ENCODE results near the gene ELMO2. TPM values are rescaled to one million over a fixed set of nuclear protein-coding genes. Genes with fewer than 3 reads are reported as not detected.

ELMO2 gene
- total RNA-seq, 1 donor from 2014 or later: 91.1 TPM

- no peaks in the 10 kb centered on the region for H3K4me1 Mint-ChIP-seq (ENCODE audit: low read depth)
- H3K27me3 Mint-ChIP-seq (ENCODE audit: insufficient read depth): peaks cover 20% of the 10 kb centered on the region
- intact Hi-C loops (cut with micrococcal nuclease): no loop called here
- H3K36me3 Mint-ChIP-seq (ENCODE audit: low read depth): no peaks in the 10 kb centered on the region
- H3K9me3 Mint-ChIP-seq: no peaks in the 10 kb centered on the region
- H3K4me3 Mint-ChIP-seq: no peak overlapping the region
- no peak for DNase-seq (ENCODE audit: low spot score)
- H3K27ac Mint-ChIP-seq: no peak overlapping the region
Measured at GRCh38 chr20:46328200-46328882, 78.1 kb downstream of the ELMO2 start.

GRCh38 chr20:46327557-46327956 lies 78.9 kb downstream of the ELMO2 start:
- Mint-ChIP-seq H3K27ac (no peak overlapping the region), H3K27me3 (ENCODE audit: insufficient read depth) (peaks cover 19% of the 10 kb centered on the region), H3K4me3 (no peak overlapping the region), H3K36me3 (ENCODE audit: low read depth) (no peaks in the 10 kb centered on the region), H3K4me1 (ENCODE audit: low read depth) (no peaks in the 10 kb centered on the region), H3K9me3 (no peaks in the 10 kb centered on the region)
- intact Hi-C loops (cut with micrococcal nuclease): no loop called here
- no peak for DNase-seq (ENCODE audit: low spot score)

- H3K4me3 Mint-ChIP-seq: no peak overlapping the region
- peaks cover 19% of the 10 kb centered on the region for H3K27me3 Mint-ChIP-seq (ENCODE audit: insufficient read depth)
- H3K4me1 Mint-ChIP-seq (ENCODE audit: low read depth): no peaks in the 10 kb centered on the region
- no peaks in the 10 kb centered on the region for H3K9me3 Mint-ChIP-seq
- H3K36me3 Mint-ChIP-seq (ENCODE audit: low read depth): no peaks in the 10 kb centered on the region
- intact Hi-C loops (cut with micrococcal nuclease): no loop called here
- no peak for DNase-seq (ENCODE audit: low spot score)
- no peak overlapping the region for H3K27ac Mint-ChIP-seq
Measured at GRCh38 chr20:46325789-46326188, 80.6 kb downstream of the ELMO2 start.

- no peak for DNase-seq (ENCODE audit: low spot score)
Measured at GRCh38 chr20:46324960-46325703, 81.3 kb downstream of the ELMO2 start.

GRCh38 chr20:46324379-46324778 lies 82.0 kb downstream of the ELMO2 start:
- peaks cover 23% of the 10 kb centered on the region for H3K27me3 Mint-ChIP-seq (ENCODE audit: insufficient read depth)
- no peak for DNase-seq (ENCODE audit: low spot score)
- H3K9me3 Mint-ChIP-seq: no peaks in the 10 kb centered on the region
- intact Hi-C loops (cut with micrococcal nuclease): no loop called here
- H3K36me3 Mint-ChIP-seq (ENCODE audit: low read depth): no peaks in the 10 kb centered on the region
- no peak overlapping the region for H3K27ac Mint-ChIP-seq
- H3K4me1 Mint-ChIP-seq (ENCODE audit: low read depth): no peaks in the 10 kb centered on the region
- no peak overlapping the region for H3K4me3 Mint-ChIP-seq

More at GRCh38 chr20:46324960-46325703, 81.3 kb downstream of the ELMO2 start:
- H3K9me3 Mint-ChIP-seq: no peaks in the 10 kb centered on the region
- peaks cover 19% of the 10 kb centered on the region for H3K27me3 Mint-ChIP-seq (ENCODE audit: insufficient read depth)
- H3K4me1 Mint-ChIP-seq (ENCODE audit: low read depth): no peaks in the 10 kb centered on the region
- intact Hi-C loops (cut with micrococcal nuclease): no loop called here
- H3K27ac Mint-ChIP-seq: no peak overlapping the region
- H3K36me3 Mint-ChIP-seq (ENCODE audit: low read depth): no peaks in the 10 kb centered on the region
- H3K4me3 Mint-ChIP-seq: no peak overlapping the region

- H3K4me1 Mint-ChIP-seq (ENCODE audit: low read depth): no peaks in the 10 kb centered on the region
- H3K27me3 Mint-ChIP-seq (ENCODE audit: insufficient read depth): peaks cover 30% of the 10 kb centered on the region
- no peaks in the 10 kb centered on the region for H3K9me3 Mint-ChIP-seq
- no peak for DNase-seq (ENCODE audit: low spot score)
- no peak overlapping the region for H3K4me3 Mint-ChIP-seq
- intact Hi-C loops (cut with micrococcal nuclease): no loop called here
- H3K27ac Mint-ChIP-seq: no peak overlapping the region
- H3K36me3 Mint-ChIP-seq (ENCODE audit: low read depth): no peaks in the 10 kb centered on the region
Measured at GRCh38 chr20:46323557-46323956, 82.9 kb downstream of the ELMO2 start.

- no peaks in the 10 kb centered on the region for H3K36me3 Mint-ChIP-seq (ENCODE audit: low read depth)
- H3K27ac Mint-ChIP-seq: no peak overlapping the region
- no peak overlapping the region for H3K4me3 Mint-ChIP-seq
- no peaks in the 10 kb centered on the region for H3K4me1 Mint-ChIP-seq (ENCODE audit: low read depth)
- DNase-seq (ENCODE audit: low spot score): no peak
- peaks cover 37% of the 10 kb centered on the region for H3K27me3 Mint-ChIP-seq (ENCODE audit: insufficient read depth)
- H3K9me3 Mint-ChIP-seq: no peaks in the 10 kb centered on the region
- intact Hi-C loops (cut with micrococcal nuclease): no loop called here
Measured at GRCh38 chr20:46322641-46323040, 83.8 kb downstream of the ELMO2 start.

GRCh38 chr20:46317685-46318177 lies 88.7 kb downstream of the ELMO2 start:
- H3K27me3 Mint-ChIP-seq (ENCODE audit: insufficient read depth): peaks cover 61% of the 10 kb centered on the region
- intact Hi-C loops (cut with micrococcal nuclease): no loop called here
- H3K4me1 Mint-ChIP-seq (ENCODE audit: low read depth): no peaks in the 10 kb centered on the region
- no peaks in the 10 kb centered on the region for H3K9me3 Mint-ChIP-seq
- no peak overlapping the region for H3K4me3 Mint-ChIP-seq
- DNase-seq (ENCODE audit: low spot score): no peak
- no peaks in the 10 kb centered on the region for H3K36me3 Mint-ChIP-seq (ENCODE audit: low read depth)
- no peak overlapping the region for H3K27ac Mint-ChIP-seq

GRCh38 chr20:46316984-46317684 lies 89.3 kb downstream of the ELMO2 start:
- no peaks in the 10 kb centered on the region for H3K36me3 Mint-ChIP-seq (ENCODE audit: low read depth)
- no peak overlapping the region for H3K27ac Mint-ChIP-seq
- no peak overlapping the region for H3K4me3 Mint-ChIP-seq
- intact Hi-C loops (cut with micrococcal nuclease): no loop called here
- H3K4me1 Mint-ChIP-seq (ENCODE audit: low read depth): no peaks in the 10 kb centered on the region
- no peak for DNase-seq (ENCODE audit: low spot score)
- peaks cover 61% of the 10 kb centered on the region for H3K27me3 Mint-ChIP-seq (ENCODE audit: insufficient read depth)
- H3K9me3 Mint-ChIP-seq: no peaks in the 10 kb centered on the region

Other genes with a start within 250 kb of the ELMO2 start
- not detected in 2 replicates for gene CDH22, start 98.1 kb downstream of the ELMO2 start, total RNA-seq
- 1.2 and 1.7 TPM in 2 replicates for gene ZNF334, start 106.9 kb upstream of the ELMO2 start, total RNA-seq
- 0.26 and 0.47 TPM in 2 replicates for gene OCSTAMP, start 144.0 kb upstream of the ELMO2 start, total RNA-seq
- 0.24 TPM in 1 of 2 replicates, not detected in the other for gene SLC13A3, start 244.8 kb upstream of the ELMO2 start, total RNA-seq

Measured in activated T-helper 1 cell treated with anti-CD3 and anti-CD28 coated beads, Interleukin-12 subunit alpha, Interleukin-12 subunit beta, Interleukin-2, Interleukin-4 antibody, amounts not matched to agents 30 ng/mL and 10 ng/mL and 1 ng/mL, durations not matched to agents 14 hours and 24 hours and 36 hours (primary cell).